GM12865 (cell line): ENCODE data around the gene SLC6A2.

ENCODE experiments used
- DNase-seq: peaks from one replicate; pipeline ENCODE4 v3.0.0; 2010; ENCODE audit warnings: low read depth
- H3K4me3 ChIP-seq: 2 replicates; pipeline ENCODE4 v1.5.1; 2011; ENCODE audit warnings: mild to moderate bottlenecking, low read depth, low read length, control low read depth
- TF ChIP-seq, protein P1 (sequence below): IDR thresholded peaks from 2 replicates; pipeline ENCODE4 v1.5.1; 2011; ENCODE audit warnings: low read length, control low read depth, low read depth, inconsistent platforms; ENCODE audit not compliant: insufficient read depth; ENCODE audit errors: missing control alignments

SLC6A2 gene

GRCh38 chr16:55658898-55659420 lies 3.2 kb downstream of the SLC6A2 start:
- TF ChIP-seq, protein P1, sequence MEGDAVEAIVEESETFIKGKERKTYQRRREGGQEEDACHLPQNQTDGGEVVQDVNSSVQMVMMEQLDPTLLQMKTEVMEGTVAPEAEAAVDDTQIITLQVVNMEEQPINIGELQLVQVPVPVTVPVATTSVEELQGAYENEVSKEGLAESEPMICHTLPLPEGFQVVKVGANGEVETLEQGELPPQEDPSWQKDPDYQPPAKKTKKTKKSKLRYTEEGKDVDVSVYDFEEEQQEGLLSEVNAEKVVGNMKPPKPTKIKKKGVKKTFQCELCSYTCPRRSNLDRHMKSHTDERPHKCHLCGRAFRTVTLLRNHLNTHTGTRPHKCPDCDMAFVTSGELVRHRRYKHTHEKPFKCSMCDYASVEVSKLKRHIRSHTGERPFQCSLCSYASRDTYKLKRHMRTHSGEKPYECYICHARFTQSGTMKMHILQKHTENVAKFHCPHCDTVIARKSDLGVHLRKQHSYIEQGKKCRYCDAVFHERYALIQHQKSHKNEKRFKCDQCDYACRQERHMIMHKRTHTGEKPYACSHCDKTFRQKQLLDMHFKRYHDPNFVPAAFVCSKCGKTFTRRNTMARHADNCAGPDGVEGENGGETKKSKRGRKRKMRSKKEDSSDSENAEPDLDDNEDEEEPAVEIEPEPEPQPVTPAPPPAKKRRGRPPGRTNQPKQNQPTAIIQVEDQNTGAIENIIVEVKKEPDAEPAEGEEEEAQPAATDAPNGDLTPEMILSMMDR = no peak
- H3K4me3 ChIP-seq = no peak overlapping the region
- no peak for DNase-seq

GRCh38 chr16:55660026-55660425 lies 4.2 kb downstream of the SLC6A2 start:
- TF ChIP-seq, protein P1 = no peak
- no peak for DNase-seq
- no peak overlapping the region for H3K4me3 ChIP-seq

DNA sequence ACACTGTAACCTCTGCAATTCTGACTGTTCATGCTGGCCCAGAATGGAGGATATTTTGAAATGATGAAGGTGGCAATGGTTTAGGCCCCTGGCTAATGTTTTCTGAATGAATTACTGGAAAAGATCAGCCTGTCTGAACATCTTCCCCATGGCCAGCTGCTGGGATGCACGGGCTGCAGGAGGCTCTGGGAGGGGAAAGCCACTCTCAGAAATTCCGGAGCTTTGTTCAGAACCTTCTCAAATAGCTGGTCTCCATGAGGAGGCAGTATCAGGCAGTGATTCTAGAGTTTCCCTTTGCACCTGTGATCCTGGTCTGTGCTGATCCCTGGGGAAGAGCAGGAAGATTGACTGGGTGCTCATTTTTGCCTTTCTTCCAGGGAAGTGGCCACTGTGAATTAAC lies 5.0 kb downstream of the SLC6A2 start:
- DNase-seq = no peak
- TF ChIP-seq, protein P1 = no peak
- H3K4me3 ChIP-seq = no peak overlapping the region

- TF ChIP-seq, protein P1 = no peak
- H3K4me3 ChIP-seq = no peak overlapping the region
- no peak for DNase-seq
Measured at GRCh38 chr16:55661941-55662643, 6.3 kb downstream of the SLC6A2 start.

DNA sequence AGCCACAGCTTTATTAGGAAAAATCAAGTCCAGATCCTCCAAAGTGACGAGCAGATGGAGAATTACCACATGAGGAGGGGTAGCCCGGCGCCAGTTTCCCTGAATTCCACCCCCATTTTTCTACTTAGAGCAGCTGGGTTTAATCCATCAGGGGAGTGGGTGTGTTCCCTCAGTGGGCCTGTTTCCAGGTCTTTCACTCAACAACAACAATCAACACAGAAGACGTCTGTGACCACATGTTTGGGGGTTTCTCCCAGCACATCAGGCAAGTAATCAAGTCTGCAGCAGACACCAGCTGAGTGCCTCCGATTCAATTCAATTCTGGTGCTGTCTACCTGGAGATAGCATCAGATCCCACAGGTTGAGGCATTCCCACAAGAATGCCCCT lies 6.8 kb downstream of the SLC6A2 start:
- DNase-seq = no peak
- TF ChIP-seq, protein P1 = no peak
- H3K4me3 ChIP-seq = no peak overlapping the region

DNA sequence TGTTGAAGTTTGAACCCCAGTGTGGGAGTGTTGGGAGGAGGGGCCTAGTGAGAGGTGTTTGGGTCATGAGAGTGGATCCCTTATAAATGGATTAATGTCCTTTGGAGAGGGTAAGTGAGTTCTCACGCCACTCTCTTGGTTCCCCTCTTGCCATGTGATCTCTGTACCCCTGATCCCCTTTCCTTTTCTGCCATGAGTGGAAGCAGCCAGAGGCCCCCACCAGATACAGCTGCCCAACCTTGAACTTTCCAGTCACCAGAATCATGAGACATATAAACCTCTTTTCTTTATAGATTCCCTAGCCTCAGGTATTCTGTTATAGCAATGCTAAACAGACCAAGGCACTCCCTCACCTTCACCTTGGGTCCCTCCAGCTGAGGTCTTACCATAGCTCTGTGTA lies 7.4 kb downstream of the SLC6A2 start:
- no peak for DNase-seq
- no peak overlapping the region for H3K4me3 ChIP-seq
- TF ChIP-seq, protein P1 = no peak
